Measurements from ENCODE around the gene FAM217B.

- TF ChIP-seq POLR2A (IDR thresholded peaks at IDR 0.05; ENCODE audit: low read depth, low read length) (no peak), POLR2AphosphoS5 (IDR thresholded peaks at IDR 0.05; ENCODE audit: low read depth, low read length) (no peak), TAF1 (IDR thresholded peaks at IDR 0.05; ENCODE audit: borderline replicate concordance, low read depth, low read length) (no peak)
Measured at GRCh38 chr20:59895908-59896307, 44.3 kb upstream of the FAM217B start.

Data from GM12892 (cell line).